CD14-positive monocyte (primary cell): ENCODE results near the gene KDM7A. TPM values are rescaled to one million over a fixed set of nuclear protein-coding genes. Genes with fewer than 3 reads are reported as not detected.

Experiments used
- DNase-seq, 3 donors: peaks; one replicate each; pipeline ENCODE4 v3.0.0-alpha.2; 2011 to 2022
- H2AFZ ChIP-seq: 2 replicates; pipeline ENCODE4 v1.6.0; 2012; ENCODE audit warnings: mild to moderate bottlenecking, low read depth, low read length, inconsistent platforms; ENCODE audit not compliant: insufficient read depth, poor library complexity, severe bottlenecking
- H3K27ac ChIP-seq, 2 donors: 1 replicate in 1 of 2; 2 replicates in 1 of 2; pipeline ENCODE4 v1.5.1; 2012 to 2013; ENCODE audit warnings: low read length in 2 of 2, control low read depth in 1 of 2, inconsistent platforms in 1 of 2, low read depth in 1 of 2, mild to moderate bottlenecking in 1 of 2
- H3K27me3 ChIP-seq, 2 donors: one replicate each; pipeline versions ENCODE4 v1.6.0 to v1.6.1; 2011 to 2013; ENCODE audit warnings: low read length in 2 of 2; ENCODE audit not compliant: control insufficient read depth in 2 of 2, insufficient read depth in 2 of 2
- H3K36me3 ChIP-seq, 2 donors: replicated peaks in 1 of 2; 1 replicate in 1 of 2; 2 replicates in 1 of 2; pipeline versions ENCODE4 v1.5.1 to v1.6.1; 2012 to 2013; ENCODE audit warnings: low read length in 2 of 2, control low read depth in 1 of 2, inconsistent platforms in 1 of 2, mild to moderate bottlenecking in 1 of 2; ENCODE audit not compliant: insufficient read depth in 2 of 2, control insufficient read depth in 1 of 2
- H3K4me1 ChIP-seq, 2 donors: 1 replicate in 1 of 2; 2 replicates in 1 of 2; pipeline versions ENCODE4 v1.5.1 to v1.6.1; 2012 to 2013; ENCODE audit warnings: low read length in 2 of 2, control low read depth in 1 of 2, inconsistent platforms in 1 of 2, mild to moderate bottlenecking in 1 of 2, moderate library complexity in 1 of 2; ENCODE audit not compliant: insufficient read depth in 2 of 2, control insufficient read depth in 1 of 2
- H3K4me2 ChIP-seq: replicated peaks from 2 replicates; pipeline ENCODE3; 2012; ENCODE audit warnings: low read length, moderate library complexity, mild to moderate bottlenecking; ENCODE audit not compliant: poor library complexity, severe bottlenecking; ENCODE audit errors: extremely low read depth
- H3K4me3 ChIP-seq, 3 experiments: fragments of 200-600 bp in 1 of 3; sonication (generic) in 1 of 3; replicated peaks in 1 of 3; 1 replicate in 2 of 3; 2 replicates in 1 of 3; pipeline ENCODE4 v1.5.1; 2011 to 2013; ENCODE audit warnings: low read length in 3 of 3, mild to moderate bottlenecking in 3 of 3, control low read depth in 2 of 3, low read depth in 2 of 3, inconsistent platforms in 1 of 3, moderate library complexity in 1 of 3
- H3K79me2 ChIP-seq: 2 replicates; pipeline ENCODE4 v1.6.0; 2012; ENCODE audit warnings: mild to moderate bottlenecking, control low read depth, inconsistent platforms, low read length, moderate library complexity; ENCODE audit not compliant: insufficient read depth
- H3K9ac ChIP-seq: 2 replicates; pipeline ENCODE4 v1.6.0; 2017; ENCODE audit warnings: low read length, mild to moderate bottlenecking; ENCODE audit not compliant: insufficient read depth, poor library complexity, severe bottlenecking
- H3K9me3 ChIP-seq, 2 donors: replicated peaks in 1 of 2; 1 replicate in 1 of 2; 2 replicates in 1 of 2; pipeline versions ENCODE4 v1.5.1 to v1.6.1; 2012 to 2013; ENCODE audit warnings: low read length in 2 of 2, control low read depth in 1 of 2; ENCODE audit not compliant: control insufficient read depth in 1 of 2, insufficient read depth in 1 of 2
- H4K20me1 ChIP-seq: 2 replicates; pipeline ENCODE4 v1.6.0; 2012; ENCODE audit warnings: mild to moderate bottlenecking, low read length, control low read depth, moderate library complexity; ENCODE audit not compliant: insufficient read depth
- H3K27ac Mint-ChIP-seq, 7 donors: one replicate each; pipeline ENCODE4 v1.8.0; 2020; ENCODE audit warnings: mild to moderate bottlenecking in 7 of 7, mixed read lengths in 7 of 7, moderate library complexity in 6 of 7, inconsistent platforms in 2 of 7
- H3K27me3 Mint-ChIP-seq, 3 donors: one replicate each; pipeline ENCODE4 v1.8.0; 2021 to 2022; ENCODE audit warnings: low read depth in 3 of 3, mild to moderate bottlenecking in 3 of 3, mixed read lengths in 3 of 3, moderate library complexity in 3 of 3, inconsistent platforms in 1 of 3
- H3K36me3 Mint-ChIP-seq, 2 donors: one replicate each; pipeline ENCODE4 v1.8.0; 2020; ENCODE audit warnings: mixed read lengths in 2 of 2, inconsistent platforms in 1 of 2, mild to moderate bottlenecking in 1 of 2
- H3K4me1 Mint-ChIP-seq: one replicate; pipeline ENCODE4 v1.8.0; 2020; ENCODE audit warnings: mild to moderate bottlenecking, mixed read lengths
- H3K4me3 Mint-ChIP-seq, 2 donors: one replicate each; pipeline ENCODE4 v1.8.0; 2020; ENCODE audit warnings: mild to moderate bottlenecking in 2 of 2, mixed read lengths in 2 of 2, moderate library complexity in 1 of 2
- H3K9me3 Mint-ChIP-seq, 7 donors: one replicate each; pipeline ENCODE4 v1.8.0; 2020 to 2022; ENCODE audit warnings: mixed read lengths in 7 of 7, mild to moderate bottlenecking in 6 of 7, moderate library complexity in 6 of 7, inconsistent platforms in 2 of 7
- CTCF ChIP-seq: fragments of 200-600 bp; IDR thresholded peaks from one replicate; pipeline ENCODE4 v1.8.0; 2022; ENCODE audit warnings: antibody characterized with exemption, mild to moderate bottlenecking
- WGBS: methylation state at CpG from one replicate; pipeline ENCODE4 v1.1.5; 2013; ENCODE audit warnings: missing lambda C conversion rate; ENCODE audit not compliant: insufficient coverage; 5-methylcytosine and 5-hydroxymethylcytosine counted together
- intact Hi-C, 2 donors: fragments of 100-400 bp; cut with micrococcal nuclease; formaldehyde crosslinking; loops; one replicate each; pipeline versions ENCODE4 v1.15.0 to v1.15.1; 2023
- polyA plus RNA-seq, 3 donors: library from polyadenylated mRNA; depleted of rRNA in 1 of 3; unstranded in 2 of 3; stranded (reverse) in 1 of 3; fragments of 300-500 nt in 2 of 3; fragments of >200 nt in 1 of 3; fragmentation: Illumina TruSeq in 2 of 3; gene quantifications; 1 replicate in 2 of 3; 2 replicates in 1 of 3; pipeline ENCODE4 v1.2.3, GENCODE V29; 2012 to 2021

KDM7A gene
- polyA plus RNA-seq, 3 donors = 4.9 to 37.9 (median 7.9) TPM

- no peak overlapping the region for H3K27ac ChIP-seq
- no peak for DNase-seq
Observed at GRCh38 chr7:140222814-140223213, 46.0 kb upstream of the KDM7A start.

GRCh38 chr7:140219672-140220524 is 43.1 kb upstream of the KDM7A start:
- H4K20me1 ChIP-seq = no peaks in the 10 kb centered on the region
- no peak overlapping the region for H3K4me3 ChIP-seq
- intact Hi-C loops = no loop called here
- no peak for DNase-seq
- no peak overlapping the region for H3K27ac ChIP-seq
- no peak for TF ChIP-seq CTCF
- H3K9me3 Mint-ChIP-seq = peaks cover 7 to 15% (median 10%) of the 10 kb centered on the region in 7 donors
- WGBS = 95% methylated on average over 6 of the region's 10 CpGs
- no peak overlapping the region for H3K4me2 ChIP-seq
- no peak overlapping the region for H3K27ac Mint-ChIP-seq
- H2AFZ ChIP-seq = no peak overlapping the region
- no peaks in the 10 kb centered on the region for H3K36me3 ChIP-seq
- H3K36me3 Mint-ChIP-seq = peaks cover 0 to 5% of the 10 kb centered on the region in 2 donors
- H3K9me3 ChIP-seq = peaks cover 0 to 7% of the 10 kb centered on the region in 2 donors
- peaks cover 16 to 26% (median 19%) of the 10 kb centered on the region in 3 donors for H3K27me3 Mint-ChIP-seq
- no peak overlapping the region for H3K4me3 Mint-ChIP-seq
- H3K4me1 ChIP-seq = peaks cover 9 to 11% of the 10 kb centered on the region in 2 donors
- no peak overlapping the region for H3K9ac ChIP-seq
- H3K79me2 ChIP-seq = no peaks in the 10 kb centered on the region
- H3K4me1 Mint-ChIP-seq = peaks cover 19% of the 10 kb centered on the region
- H3K27me3 ChIP-seq = peaks cover 0 to 2% of the 10 kb centered on the region in 2 donors

More at GRCh38 chr7:140222814-140223213, 46.0 kb upstream of the KDM7A start:
- Histone ChIP-seq H3K27me3 (peaks cover 0 to 3% of the 10 kb centered on the region in 2 donors), H3K36me3 (no peaks in the 10 kb centered on the region), H3K4me3 (no peak overlapping the region), H3K9me3 (peaks cover 0 to 7% of the 10 kb centered on the region in 2 donors), H3K79me2 (no peaks in the 10 kb centered on the region), H3K4me1 (peaks cover 7 to 11% of the 10 kb centered on the region in 2 donors), H2AFZ (peak overlapping the region; percentile 1), H3K4me2 (no peak overlapping the region), H4K20me1 (no peaks in the 10 kb centered on the region), H3K9ac (no peak overlapping the region)
- Mint-ChIP-seq H3K27me3 (peaks cover 13 to 31% (median 19%) of the 10 kb centered on the region in 3 donors), H3K9me3 (peaks cover 5 to 13% (median 8%) of the 10 kb centered on the region in 7 donors), H3K36me3 (peaks cover 0 to 5% of the 10 kb centered on the region in 2 donors), H3K4me3 (no peak overlapping the region), H3K27ac (no peak overlapping the region), H3K4me1 (peaks cover 14% of the 10 kb centered on the region)
- intact Hi-C loops = no loop called here
- TF ChIP-seq CTCF = no peak
- 87% methylated on average over 6 of the region's 10 CpGs for WGBS
